GM12892 (cell line): ENCODE data around the gene FAM240A.

ENCODE experiments used
- POLR2A ChIP-seq: IDR thresholded peaks from 2 replicates; pipeline ENCODE4 v1.6.1; 2011; ENCODE audit warnings: low read depth, low read length, control low read depth
- POLR2AphosphoS5 ChIP-seq: IDR thresholded peaks from 2 replicates; pipeline ENCODE4 v1.6.1; 2011; ENCODE audit warnings: low read depth, low read length, control low read depth

DNA sequence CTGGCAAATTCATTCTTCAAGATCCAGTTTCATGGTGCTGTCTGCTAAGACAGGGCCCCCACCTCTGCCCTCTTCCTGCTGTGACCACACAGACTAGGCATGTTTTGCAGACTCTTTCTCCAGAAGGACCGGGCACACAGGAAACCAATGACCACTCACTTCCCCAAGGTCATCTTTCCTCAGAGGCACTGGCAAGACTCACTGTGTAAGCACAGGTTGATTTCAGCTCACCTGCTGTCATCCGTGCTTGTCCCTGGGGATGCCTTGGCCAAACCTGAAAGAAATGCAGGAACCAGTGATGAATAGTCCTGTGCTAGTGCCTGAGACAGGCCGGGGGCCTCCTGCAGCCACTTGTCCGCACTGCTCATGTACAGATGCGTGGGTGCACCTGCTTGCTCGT lies 47.7 kb downstream of the FAM240A start:
- TF ChIP-seq POLR2A (no peak), POLR2AphosphoS5 (no peak)
